ENCODE data around the gene RAP1GDS1. TPM values are rescaled to one million over a fixed set of nuclear protein-coding genes. Genes with fewer than 3 reads are reported as not detected.

The RAP1GDS1 gene
- total and polyA plus RNA-seq, 2 of the 4 experiments (the other 2 are of a cell fraction): 29.0 to 85.1 TPM

GRCh38 chr4:98249831-98250230 lies 11.4 kb upstream of the RAP1GDS1 start:
- no peak overlapping the region for H4K5ac ChIP-seq (ENCODE audit: low read depth, low read length)
- H3K4me2 ChIP-seq (ENCODE audit: low read depth, low read length): no peak overlapping the region
- no peak overlapping the region for H2BK15ac ChIP-seq (ENCODE audit: low read depth, low read length)
- H3K4ac ChIP-seq (ENCODE audit: low read depth, low read length): no peak overlapping the region
- H3K36me3 ChIP-seq (ENCODE audit: control insufficient read depth, insufficient read depth, low read length): no peaks in the 10 kb centered on the region
- H2AFZ ChIP-seq (replicated peaks; ENCODE audit: low read length, poor library complexity): no peak overlapping the region
- H3K27ac ChIP-seq (ENCODE audit: insufficient read depth, low read length): no peak overlapping the region
- no peak overlapping the region for H3K4me3 ChIP-seq (ENCODE audit: insufficient read depth, low read depth, low read length)
- no peaks in the 10 kb centered on the region for H3K4me1 ChIP-seq (ENCODE audit: control insufficient read depth, insufficient read depth, low read length)
- H3K79me1 ChIP-seq (ENCODE audit: low read depth in 1 of 2, low read length in 2 of 2): no peaks in the 10 kb centered on the region
- POLR2A ChIA-PET (ENCODE audit: unreplicated experiment): no interaction called here
- intact Hi-C loops (cut with micrococcal nuclease) (no loop called here), in situ Hi-C loops (cut with MboI; ENCODE audit: low sequenced_read_pairs) (loop anchor here (25.0 kb wide), 1 partner anchor 412 kb away; the partner anchor contains the start of gene TSPAN5), dilution Hi-C loops (cut with HindIII; ENCODE audit: low sequenced_read_pairs, unreplicated experiment) (no loop called here)
- no peak overlapping the region for H3K23ac ChIP-seq (ENCODE audit: low read depth, low read length)
- H4K91ac ChIP-seq (ENCODE audit: insufficient read depth, low read depth, low read length): no peak overlapping the region
- 0 out of 2 replicates have a peak, but pooled peaks have one; percentile 9 for TF ChIP-seq MAFK (IDR thresholded peaks at IDR 0.05; ENCODE audit: low read depth, low read length)
- TF ChIP-seq NFE2L2 (IDR thresholded peaks at IDR 0.05; ENCODE audit: low read depth, low read length): no peak
- no peak for TF ChIP-seq SMC3 (IDR thresholded peaks at IDR 0.05; ENCODE audit: low read depth, low read length)
- no peak overlapping the region for H3K14ac ChIP-seq (replicated peaks; ENCODE audit: low read depth, low read length)
- no TSS peak for BruUV-seq (replicated peaks)
- no peak overlapping the region for H2AK9ac ChIP-seq (replicated peaks; ENCODE audit: low read depth, low read length, poor library complexity)
- ATAC-seq (ENCODE audit: low read depth) (no peak), DNase-seq (no peak)
- no peak overlapping the region for H4K8ac ChIP-seq (ENCODE audit: low read depth in 2 of 2, low read length in 2 of 2)
- H2BK20ac ChIP-seq (ENCODE audit: low read depth, low read length): no peak overlapping the region
- H3K9ac ChIP-seq (ENCODE audit: low read depth, low read length): no peak overlapping the region
- no peak overlapping the region for H2AK5ac ChIP-seq (ENCODE audit: low read depth, low read length)
- H3K9me1 ChIP-seq (ENCODE audit: insufficient read depth, low read length): no peaks in the 10 kb centered on the region
- 86% methylated on average over 1 of the region's 1 CpG; no CpG with 5 or more reads in 1 of the 2 experiments for WGBS, 2 experiments (ENCODE audit: extremely low coverage in 2 of 2, insufficient read length in 1 of 2)
- H3K18ac ChIP-seq (ENCODE audit: low read depth, low read length): no peak overlapping the region
- no peaks in the 10 kb centered on the region for H3K9me3 ChIP-seq (ENCODE audit: control insufficient read depth, insufficient read depth, low read length)
- CTCF ChIA-PET: no interaction called here
- no peak overlapping the region for H3K56ac ChIP-seq (ENCODE audit: extremely low read depth, insufficient read depth, low read length)
- no peaks in the 10 kb centered on the region for H4K20me1 ChIP-seq (ENCODE audit: insufficient read depth, low read length)
- no peaks in the 10 kb centered on the region for H3K27me3 ChIP-seq (ENCODE audit: control insufficient read depth, insufficient read depth, low read length)
- no peak overlapping the region for H2BK120ac ChIP-seq (ENCODE audit: low read depth, low read length)
- no peak overlapping the region for H2BK5ac ChIP-seq (ENCODE audit: low read depth, low read length, poor library complexity, severe bottlenecking)

All from IMR-90 (cell line).